GM21717 (cell line): Measurements from ENCODE around the gene TMEM132D.

Experiments used
- ATAC-seq: cut with Tn5 transposase; IDR thresholded peaks from one replicate; pipeline ENCODE4 v1.9.1; 2021; ENCODE audit warnings: mild to moderate bottlenecking, moderate library complexity; ENCODE audit not compliant: unreplicated experiment

TMEM132D gene

DNA sequence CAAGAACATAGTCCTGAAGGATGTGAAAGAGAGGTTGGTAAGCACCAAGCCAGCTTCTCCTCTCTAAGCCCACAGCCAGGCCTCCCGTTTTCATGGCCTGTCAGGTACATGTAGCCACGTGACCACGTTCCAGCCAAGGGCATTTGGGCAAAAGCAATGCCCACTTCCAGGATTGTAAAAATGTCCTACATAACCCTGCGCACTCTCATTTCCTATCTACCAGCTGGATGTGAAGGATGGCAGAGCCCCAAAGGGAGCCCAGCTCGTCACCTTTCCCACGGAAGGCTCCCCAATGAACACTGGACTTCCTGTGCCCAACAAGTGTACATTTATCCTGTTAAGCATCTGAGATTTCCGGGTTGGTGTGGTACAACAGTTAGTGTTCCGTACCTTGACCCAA lies 231.7 kb downstream of the TMEM132D start:
- no peak for ATAC-seq

DNA sequence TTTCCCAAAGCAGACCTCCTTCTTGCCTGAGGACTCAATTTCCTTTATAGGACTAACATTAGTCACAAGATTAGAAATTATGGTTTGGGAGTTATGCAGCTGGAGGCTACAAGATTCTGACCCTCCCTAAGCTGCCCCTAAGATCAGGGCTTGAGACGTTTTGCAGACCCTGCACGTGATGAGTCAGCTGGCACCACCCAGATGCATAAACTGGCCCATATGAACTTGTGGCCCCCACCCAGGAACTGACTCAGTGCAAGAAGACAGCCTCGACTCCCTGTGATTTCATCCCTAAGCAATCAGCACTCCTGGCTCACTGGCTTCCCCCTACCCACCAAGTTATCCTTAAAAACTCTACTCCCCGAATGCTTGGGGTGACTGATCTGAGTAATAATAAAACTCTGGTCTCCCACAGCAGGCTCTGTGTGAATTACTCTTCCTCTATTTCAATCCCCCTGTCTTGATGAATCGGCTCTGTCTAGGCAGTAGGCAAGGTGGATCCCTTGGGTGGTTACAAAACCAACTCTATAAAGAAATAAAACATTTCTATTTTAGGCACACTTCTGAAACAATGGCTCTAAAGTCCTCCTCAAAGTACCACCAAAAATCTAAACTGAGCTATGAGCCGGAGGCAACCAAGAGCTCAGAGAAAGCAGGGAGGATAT lies 233.4 kb downstream of the TMEM132D start:
- no peak for ATAC-seq

DNA sequence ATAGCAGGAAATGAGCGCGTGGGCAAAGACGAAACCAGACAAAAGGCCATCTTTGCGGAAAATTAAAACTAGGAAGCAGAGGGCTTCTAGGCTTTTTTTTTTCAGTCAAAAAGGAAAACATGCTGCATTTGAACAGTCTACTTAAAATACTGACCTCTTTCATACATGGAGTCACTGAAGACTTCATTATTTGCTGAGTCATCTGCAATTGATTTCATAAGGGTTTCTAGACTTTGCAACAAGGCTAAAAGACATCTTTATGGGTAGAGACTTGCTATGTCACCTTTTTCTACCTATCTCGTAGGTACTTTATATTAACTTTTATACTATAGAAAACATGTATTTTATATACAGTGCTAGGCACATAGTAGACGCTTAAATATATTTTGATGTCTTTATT lies 238.4 kb downstream of the TMEM132D start:
- ATAC-seq, result no peak

DNA sequence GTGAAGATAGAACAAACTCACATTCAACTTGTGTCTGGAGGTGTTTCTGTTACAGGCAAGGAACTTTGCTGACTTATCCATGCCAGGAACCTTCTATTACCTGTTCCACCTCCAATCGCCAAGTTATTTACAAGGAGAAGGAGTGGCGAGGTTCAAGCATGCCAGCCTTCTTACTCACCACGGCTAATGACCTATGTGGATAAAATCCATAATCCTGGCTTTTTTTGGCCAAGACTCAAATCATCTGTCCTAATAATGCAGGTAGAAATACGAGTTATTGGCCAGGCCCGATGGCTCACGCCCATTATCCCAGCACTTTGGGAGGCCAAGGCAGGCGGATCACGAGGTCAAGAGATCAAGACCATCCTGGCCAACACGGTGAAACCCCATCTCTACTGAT lies 241.6 kb downstream of the TMEM132D start:
- ATAC-seq, result no peak

DNA sequence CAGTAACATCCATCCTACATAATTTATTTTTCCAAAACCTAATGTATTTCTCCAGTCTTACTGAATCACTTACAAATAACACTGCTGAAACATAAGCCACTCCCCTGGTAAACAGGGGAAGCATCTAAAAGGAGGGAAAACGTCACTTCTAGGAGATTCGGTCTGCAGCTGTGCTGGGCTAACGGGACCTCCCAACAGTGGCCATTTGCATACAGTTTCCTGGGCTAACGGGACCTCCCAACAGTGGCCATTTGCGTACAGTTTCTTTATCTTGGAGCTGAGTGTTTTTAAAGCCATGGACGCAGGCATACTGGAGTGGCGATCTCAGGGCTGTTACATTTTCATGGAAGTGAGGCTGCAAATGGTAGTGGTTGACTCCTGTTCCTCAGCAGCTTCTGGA lies 242.9 kb downstream of the TMEM132D start:
- ATAC-seq, result no peak

DNA sequence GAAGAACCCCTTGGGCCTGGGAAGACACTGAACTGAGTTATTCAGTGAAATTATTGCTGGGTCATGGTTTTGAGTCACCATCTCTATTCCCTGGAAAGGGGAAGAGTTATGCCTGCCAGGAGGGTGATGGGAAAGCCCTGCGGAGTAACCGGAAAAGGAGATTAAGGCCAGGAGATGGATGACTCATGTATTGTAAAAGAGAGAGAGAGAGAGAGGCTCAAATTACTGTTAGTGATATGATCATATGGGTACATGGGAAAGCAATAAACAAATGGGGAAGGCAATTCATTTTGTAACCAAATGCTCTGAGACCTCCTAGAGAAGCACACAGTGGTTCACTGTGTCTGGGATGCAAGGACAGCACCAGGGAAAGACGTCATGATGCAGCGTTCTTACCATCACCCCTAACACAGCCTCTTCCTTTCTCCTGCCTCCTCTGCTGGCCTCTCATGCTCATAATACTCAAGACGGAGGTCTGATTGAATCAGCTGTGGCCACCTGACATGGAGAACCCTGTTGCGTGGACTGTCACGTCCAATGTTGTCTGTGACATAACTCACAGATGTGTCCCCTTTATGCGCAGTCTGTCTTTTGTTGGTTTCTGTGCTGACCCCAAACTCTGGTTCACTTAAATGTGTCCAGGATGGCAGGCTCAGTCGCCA lies 243.7 kb downstream of the TMEM132D start:
- ATAC-seq, result no peak

DNA sequence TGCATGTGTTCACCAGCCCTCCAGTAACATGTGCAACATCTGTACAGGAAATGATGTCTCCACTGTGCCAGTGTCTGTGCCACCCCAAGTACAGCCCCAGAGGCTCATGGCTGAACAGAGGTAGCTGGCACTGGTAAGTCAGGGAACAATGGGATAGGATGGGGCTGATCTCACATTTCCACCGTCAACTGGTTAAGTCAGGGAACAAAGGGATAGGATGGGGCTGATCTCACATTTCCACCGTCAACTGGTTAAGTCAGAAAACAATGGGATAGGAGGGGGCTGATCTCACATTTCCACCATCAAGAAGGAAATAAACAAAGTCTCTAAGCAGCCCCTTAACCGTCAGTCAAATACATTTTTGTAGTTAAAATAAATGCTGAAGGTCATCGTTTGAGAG lies 246.6 kb downstream of the TMEM132D start:
- no peak for ATAC-seq

- no peak for ATAC-seq
Observed at GRCh38 chr12:129651951-129652350, 251.9 kb downstream of the TMEM132D start.

- no peak for ATAC-seq
Observed at GRCh38 chr12:129641926-129642325, 261.9 kb downstream of the TMEM132D start.

DNA sequence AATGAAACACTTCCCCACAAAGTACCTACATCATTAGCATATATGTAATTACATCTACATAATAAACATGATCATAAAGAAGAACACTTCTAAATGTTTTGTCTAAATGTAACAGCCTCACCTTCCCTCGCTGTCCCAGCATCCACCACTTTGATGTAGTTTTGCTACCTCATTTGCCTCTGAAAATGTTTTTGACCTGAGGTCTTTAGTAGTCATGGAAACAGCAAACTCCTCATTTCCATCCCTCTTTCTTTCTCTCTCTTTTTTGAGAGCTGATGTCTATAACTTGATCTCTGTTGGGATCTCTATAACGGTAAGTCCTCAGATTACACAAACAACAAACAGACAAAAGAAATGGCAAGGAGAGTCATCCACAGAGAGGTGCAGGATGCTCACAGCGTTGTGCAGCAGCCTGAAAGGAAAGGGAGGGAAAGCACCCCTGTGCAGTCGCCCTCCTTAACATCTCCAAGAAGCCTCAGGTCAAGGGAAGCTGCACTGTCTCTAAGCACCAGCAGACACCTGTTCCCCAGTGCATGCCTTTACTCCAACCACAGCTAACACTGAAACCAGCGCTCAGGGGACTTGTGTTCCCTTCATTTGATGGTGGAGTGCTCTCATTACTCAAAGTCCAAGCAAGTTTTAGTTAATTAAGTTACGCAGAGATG lies 268.7 kb downstream of the TMEM132D start:
- ATAC-seq, result no peak

DNA sequence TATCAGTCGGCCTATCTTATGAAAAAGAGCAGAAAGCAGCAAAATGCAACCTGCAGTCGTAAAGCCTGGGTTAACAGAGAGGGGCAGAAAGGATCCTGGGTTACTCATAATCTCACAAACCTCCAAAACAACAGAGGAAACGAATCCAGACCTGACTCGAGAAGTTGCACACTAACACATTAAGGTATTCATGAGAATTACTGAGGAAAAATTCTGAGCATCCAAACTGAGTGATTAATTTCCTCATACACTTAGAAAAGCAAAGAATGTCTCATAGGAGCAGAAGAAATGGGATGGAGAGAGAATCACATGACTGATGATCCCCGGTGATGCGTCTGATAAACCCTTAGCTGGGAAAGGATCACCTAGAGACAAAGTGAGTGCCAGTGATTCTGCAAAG lies 272.5 kb downstream of the TMEM132D start:
- ATAC-seq, result no peak

GRCh38 chr12:129629901-129630300 lies 273.9 kb downstream of the TMEM132D start:
- no peak for ATAC-seq

DNA sequence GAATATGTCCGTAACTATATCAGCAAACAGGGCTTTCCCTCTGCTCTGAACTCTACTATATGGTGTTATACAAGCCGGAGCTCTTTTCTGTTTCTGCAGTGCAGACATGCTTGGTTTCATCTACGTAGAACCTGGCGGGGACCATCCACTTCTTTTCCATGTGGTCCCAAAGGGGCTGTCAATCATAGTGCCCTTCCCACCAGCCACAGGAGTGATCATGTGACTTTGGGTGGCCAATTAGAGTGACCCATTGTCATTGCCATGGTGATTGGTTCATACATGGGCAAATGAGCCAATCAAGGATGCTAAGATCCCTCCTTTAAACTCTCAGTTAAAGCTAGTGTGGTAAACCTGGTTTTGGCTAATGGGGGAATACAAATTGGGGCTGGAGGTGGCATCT lies 281.3 kb downstream of the TMEM132D start:
- no peak for ATAC-seq

- ATAC-seq, result no peak
Observed at GRCh38 chr12:129619271-129619670, 284.6 kb downstream of the TMEM132D start.

DNA sequence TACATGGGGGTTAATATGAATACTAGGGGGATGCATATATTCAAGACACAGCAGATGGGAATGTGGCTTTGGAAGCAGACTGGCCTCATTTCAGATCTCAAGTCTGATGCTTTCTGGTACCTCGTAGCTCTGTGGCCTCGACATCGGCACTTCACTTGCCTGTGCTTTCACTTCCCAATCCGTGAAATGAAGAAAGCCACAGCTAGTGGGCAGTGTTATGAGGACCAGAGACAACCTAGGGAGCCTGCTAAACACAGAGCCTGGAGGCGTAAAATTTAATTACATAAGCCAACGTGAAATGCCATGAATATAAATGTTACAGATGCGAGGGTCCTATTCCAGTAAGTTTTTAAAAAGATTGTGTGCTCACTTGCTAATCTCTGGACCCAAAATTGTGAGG lies 286.0 kb downstream of the TMEM132D start:
- ATAC-seq, result no peak

- ATAC-seq, result no peak
Observed at GRCh38 chr12:129615001-129615400, 288.8 kb downstream of the TMEM132D start.

DNA sequence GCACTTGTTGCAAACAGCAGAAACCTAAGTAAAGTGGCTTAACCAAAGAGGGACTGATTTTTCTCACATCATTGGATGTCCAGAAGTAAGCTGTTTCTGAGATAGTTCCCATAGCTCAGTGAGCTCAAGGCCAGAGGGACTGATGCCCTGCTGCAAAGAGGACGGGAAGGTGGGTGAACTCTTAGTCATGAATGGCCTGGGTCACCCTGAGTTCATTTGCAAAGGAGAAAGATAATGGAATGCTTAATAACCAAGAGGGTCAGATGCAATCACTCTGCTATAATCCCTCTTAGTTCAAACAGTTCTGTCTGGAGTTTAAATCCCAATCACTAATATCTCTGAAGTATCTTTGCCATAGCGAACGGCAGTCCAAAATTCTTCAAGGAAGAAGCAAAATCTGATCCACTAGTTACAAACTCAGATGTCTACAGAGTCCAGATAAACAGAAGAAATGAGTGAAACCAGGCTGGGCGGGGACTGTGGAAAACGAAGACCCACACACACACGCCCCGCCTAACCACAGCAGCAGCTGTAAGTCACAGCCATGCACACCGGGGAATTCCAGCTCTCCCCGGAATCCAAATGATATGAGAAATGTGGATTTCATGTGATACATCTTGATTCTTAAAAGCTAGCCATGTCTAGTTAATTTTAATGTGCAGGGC lies 289.5 kb downstream of the TMEM132D start:
- ATAC-seq, result no peak

GRCh38 chr12:129613314-129613713 lies 290.5 kb downstream of the TMEM132D start:
- ATAC-seq, result no peak

DNA sequence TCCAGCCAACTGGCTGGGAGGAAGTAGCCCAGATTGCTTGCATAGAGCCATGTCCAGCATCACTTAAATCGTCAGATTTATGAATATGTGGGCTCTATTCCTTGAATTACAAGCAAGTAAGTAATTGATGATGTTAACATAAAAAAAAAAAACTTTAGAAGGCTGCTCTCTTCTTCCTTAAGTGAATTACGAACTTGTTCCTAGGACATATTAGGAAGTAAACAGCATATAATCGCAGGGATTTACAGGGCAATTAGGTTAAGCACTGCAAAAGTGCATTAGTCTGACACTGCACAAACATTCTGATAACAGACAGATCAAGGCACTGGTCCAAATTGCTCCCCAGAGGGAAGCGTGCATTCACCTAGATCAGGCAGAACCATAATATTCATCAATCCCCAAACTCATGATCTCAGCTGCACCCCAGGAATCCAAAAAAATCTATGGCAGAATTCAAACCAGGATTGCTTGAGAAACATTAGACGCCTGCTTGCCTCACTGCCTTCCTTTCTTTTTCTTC lies 293.2 kb downstream of the TMEM132D start:
- no peak for ATAC-seq

DNA sequence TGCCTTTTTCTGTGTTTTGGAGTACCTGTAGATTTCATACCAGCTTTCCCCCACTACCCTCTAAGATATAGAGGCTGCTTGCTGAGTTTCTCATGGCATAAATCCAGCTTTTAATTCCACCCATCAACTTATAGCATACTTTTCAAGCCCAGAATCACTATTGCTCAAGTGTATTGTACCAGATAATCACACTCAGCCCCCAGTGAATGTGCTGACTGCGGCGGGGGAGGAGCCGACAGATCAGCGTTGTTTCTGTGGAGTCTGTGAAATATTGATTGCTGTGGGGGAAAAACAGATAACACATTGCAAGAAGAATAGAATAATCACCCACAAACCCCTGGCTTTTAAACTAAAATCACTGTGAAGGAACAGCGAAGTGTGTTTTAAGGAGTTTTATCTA lies 296.1 kb downstream of the TMEM132D start:
- ATAC-seq, result no peak

- ATAC-seq, result no peak
Observed at GRCh38 chr12:129607301-129607700, 296.5 kb downstream of the TMEM132D start.

DNA sequence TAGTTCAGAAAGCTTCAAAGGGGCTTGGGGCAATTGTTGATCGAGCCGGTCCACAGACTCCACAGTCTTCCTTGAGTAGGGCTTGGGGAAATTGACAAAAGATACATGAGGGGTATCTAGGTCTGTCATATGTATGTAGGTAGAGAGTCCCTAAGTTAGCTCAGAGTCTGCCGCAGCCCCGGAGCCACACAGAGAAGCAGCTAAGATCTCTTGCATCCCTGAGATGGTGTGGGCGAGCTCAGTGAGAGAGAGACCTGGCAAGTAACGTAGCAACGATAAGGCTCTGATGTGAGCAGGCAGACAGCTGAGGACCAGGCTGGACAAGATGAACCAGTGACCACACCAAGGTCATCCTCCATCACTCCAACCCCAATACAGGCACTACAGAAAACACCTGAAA lies 297.6 kb downstream of the TMEM132D start:
- no peak for ATAC-seq
